Measurements from ENCODE around the gene NAA40.

Gene NAA40

DNA sequence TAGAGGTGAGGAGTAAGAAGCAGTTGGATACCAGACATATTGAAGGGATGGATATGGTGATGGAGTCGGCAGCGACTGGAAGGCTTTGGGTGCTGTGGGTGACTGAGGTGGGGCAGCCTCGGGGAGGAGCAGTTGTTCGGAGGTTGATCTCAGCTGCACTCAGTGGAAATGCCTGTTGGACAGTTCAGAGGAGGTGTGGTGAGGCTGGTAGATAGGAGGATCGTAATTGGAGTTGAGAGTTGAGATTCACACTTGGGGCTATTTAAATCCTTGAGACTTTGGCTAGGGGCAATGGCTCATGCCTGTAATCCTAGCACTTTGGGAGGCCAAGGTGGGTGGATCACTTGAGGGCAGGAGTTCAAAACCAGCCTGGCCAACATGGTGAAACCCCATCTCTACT is 54.3 kb downstream of the NAA40 start:
- no peak for DNase-seq

DNA sequence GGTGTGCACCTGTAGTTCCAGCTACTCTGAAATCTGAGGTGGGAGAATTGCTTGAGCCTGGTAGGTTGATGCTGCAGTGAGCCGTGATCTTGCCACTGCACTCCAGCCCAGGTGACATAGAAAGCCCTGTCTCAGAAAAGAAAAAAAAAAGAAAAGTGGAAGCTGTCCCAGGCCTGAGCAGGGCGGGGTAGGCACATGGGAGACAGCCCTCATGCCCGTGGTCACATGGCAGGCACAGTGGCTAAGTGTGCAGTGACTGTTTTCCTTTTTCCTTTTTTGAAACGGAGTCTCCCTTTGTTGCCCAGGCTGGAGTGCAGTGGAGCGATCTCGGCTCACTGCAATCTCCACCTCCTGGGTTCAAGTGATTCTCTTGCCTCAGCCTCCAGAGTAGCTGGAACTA is 55.2 kb downstream of the NAA40 start:
- DNase-seq = peak; percentile 42 to 47

DNA sequence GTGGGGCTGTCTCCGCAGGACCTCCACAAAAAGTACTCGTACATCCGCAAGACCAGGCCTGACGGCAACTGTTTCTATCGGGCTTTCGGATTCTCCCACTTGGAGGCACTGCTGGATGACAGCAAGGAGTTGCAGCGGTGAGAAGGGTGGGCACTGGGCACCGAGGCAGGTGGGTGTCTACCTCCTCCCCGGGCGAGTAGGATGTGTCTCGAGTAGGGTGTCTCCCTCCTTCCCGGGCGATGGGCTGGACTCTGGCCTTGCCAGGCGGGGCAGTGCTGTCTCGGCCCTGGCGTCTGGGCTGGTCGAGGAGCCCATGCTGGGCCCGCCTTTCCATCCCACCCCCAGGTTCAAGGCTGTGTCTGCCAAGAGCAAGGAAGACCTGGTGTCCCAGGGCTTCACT is 57.7 kb downstream of the NAA40 start:
- no peak for DNase-seq

DNA sequence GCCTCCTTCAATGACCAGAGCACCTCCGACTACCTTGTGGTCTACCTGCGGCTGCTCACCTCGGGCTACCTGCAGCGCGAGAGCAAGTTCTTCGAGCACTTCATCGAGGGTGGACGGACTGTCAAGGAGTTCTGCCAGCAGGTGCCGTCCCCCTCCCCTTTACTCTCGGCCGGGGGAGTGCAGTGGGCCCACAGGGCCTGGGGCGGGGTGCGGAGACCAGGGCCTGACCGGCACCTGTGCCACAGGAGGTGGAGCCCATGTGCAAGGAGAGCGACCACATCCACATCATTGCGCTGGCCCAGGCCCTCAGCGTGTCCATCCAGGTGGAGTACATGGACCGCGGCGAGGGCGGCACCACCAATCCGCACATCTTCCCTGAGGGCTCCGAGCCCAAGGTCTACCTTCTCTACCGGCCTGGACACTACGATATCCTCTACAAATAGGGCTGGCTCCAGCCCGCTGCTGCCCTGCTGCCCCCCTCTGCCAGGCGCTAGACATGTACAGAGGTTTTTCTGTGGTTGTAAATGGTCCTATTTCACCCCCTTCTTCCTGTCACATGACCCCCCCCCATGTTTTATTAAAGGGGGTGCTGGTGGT is 58.4 kb downstream of the NAA40 start:
- no peak for DNase-seq

DNA sequence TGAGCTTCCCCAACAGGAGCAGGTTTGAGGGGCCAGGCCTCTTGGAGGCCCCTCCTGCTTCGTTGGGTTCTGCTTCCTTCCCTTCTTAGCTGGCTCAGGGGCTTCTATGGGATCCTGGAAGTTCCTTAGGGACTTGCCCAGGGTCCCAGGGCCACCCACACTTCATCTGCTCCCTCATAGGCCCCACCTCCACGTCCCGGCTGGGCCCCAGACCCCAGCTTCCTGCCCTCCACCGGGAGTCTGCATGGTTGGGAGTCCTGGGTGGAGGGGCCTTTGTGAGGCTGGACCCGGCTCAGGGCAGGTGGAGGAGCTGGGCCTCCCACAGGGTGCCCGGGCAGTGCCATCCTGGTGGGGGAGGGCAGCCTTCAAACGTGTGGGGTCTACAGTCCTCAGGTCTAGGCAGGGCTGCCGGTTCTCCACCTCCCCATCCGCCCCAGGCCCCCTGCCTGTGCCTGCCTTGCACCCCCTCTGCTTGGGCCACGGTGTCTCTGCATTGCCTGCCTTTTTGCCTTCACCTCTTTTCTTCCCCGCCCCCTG is 59.1 kb downstream of the NAA40 start:
- no peak for DNase-seq

DNA sequence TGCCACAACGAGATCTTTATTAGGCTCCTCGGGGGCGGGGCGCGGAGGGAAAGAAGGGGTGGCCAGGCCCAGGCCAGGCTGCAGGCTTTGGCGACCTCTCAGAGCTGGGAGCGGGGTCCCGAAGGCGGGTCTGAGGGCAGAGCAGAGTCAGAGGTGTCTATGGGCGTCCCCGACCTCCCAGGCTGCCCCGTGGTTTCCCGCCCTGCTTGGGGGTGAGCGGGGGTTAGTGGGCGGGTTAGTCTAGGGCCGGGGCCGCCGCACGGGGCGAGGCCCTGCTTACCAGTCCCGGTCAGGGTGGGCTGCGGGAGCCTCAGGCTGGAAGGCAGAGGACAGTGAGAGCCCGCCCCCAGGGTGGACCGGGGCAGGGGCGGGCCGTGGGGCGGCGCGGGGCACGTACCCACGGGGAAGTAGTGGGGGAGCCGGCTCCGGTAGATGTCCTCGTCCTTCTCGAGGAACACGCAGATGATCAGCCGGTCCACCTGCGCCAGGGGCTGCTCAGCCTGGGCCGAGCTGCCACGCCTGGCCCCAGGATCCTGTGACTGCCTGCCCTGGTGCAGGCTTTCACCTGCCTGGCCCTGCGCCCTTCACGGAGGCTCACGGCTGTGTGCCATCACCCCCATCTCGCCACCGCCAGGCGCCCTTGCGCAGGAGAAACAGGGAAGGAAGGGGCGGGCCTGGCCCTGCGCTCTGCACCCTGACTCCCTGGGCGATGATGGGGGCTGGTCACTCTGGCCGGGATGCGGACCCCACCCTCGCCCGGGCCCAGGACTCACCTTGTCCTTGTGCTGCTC is 60.0 kb downstream of the NAA40 start:
- DNase-seq = peak in 1 of 2 donors; percentile 39

DNA sequence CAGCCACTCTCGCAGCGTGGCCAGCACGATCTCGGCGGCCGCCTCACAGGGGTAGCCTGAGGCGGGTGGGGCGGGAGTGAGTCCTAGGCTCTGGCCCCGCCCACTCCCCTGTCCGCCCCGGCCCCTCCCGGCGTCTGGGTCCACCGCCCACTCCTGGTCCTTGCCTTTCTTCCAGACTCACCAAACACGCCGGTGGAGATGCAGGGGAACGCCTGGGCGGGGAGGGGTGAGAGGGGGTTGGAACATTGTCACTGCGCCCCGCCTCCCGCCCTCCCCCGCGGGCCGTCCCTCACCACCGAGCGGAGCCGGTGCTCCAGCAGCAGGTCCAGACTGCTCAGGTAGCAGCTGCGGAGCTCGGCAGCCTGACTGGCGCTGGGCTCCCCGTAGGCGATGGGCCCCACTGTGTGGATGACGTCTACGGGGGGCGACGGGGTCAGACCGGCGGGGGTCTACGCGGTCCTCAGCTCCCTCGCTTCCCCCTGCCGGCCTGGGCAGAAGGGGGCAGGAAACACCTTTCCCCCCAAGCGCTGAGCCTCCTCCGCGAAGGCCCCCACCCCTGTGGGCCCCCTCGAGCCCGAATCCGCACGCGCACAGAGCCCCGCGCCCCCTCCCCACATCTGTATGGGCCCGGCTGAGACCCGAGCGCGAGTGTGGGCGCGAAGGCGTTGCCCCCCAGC is 60.7 kb downstream of the NAA40 start:
- DNase-seq = peak; percentile 44 to 48

DNA sequence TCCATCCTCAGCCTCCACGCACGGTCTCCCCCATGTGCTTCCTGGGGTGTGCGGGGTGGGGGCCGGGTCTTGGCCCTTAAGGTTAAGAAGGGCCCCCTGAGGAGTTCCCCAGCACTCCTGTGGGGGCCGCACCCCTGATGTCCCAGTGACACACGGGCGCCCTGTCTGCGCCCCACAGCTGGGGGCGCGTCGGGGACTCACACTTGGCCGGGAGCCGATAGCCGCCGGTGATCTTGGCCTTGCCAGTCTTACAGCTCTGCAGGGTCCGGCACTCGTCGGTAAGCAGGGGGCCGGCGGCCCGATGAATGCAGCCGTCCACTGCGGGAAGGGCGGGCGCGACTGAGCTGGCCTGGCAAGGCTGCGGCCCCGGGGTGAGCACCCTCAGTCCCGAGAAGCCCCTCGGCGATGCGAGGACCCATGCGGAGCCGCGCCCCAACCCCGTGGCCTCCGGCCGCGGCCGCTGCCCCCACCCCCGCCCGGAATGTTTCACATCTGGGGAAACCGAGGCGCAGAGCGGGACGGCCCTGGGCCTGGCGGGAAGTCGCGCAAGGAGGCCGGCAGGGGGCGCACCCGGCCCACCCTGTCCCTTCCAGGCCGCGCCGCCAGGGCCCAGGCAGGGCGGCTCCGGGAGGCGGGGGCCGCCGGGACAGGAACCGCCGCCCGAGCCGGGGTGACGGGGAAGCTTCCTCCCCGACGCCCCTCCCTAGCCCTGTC is 61.4 kb downstream of the NAA40 start:
- peak; percentile 56 to 85 for DNase-seq

DNA sequence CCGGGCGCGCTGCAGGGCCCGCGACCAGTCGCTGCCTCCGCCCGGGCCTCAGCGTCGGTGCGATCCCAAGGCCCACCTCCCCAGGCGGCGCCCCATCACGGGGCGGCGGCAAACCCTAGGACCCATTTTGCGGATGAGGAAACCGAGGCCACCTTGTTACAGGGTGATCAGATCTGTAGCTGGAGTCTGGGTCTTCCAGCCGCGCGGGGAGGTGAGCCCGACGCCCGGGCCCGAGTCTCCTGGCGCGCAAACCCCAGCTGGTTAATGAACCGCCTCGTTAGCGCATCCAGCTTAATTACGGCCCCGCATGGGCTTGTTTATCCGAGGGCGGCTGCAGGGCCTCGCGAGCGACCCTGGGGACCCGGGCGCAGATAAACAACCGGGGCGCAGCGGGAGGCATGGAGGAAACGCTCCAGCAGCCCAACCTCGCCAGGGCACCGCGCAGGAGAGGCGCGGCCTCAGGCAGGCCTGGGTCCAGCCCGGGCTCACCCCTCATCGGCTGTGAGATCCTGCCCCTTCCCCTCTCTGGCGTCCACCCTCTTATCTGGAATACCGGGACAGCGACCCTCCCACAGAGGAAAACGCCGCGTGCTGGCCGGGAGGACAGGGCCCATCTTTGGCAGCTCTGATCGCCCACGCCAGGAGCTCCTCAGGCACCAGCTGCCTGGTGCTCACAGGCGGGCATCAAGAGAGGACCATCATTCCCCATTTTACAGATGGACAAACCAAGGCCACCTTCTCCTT is 62.1 kb downstream of the NAA40 start:
- no peak for DNase-seq

DNA sequence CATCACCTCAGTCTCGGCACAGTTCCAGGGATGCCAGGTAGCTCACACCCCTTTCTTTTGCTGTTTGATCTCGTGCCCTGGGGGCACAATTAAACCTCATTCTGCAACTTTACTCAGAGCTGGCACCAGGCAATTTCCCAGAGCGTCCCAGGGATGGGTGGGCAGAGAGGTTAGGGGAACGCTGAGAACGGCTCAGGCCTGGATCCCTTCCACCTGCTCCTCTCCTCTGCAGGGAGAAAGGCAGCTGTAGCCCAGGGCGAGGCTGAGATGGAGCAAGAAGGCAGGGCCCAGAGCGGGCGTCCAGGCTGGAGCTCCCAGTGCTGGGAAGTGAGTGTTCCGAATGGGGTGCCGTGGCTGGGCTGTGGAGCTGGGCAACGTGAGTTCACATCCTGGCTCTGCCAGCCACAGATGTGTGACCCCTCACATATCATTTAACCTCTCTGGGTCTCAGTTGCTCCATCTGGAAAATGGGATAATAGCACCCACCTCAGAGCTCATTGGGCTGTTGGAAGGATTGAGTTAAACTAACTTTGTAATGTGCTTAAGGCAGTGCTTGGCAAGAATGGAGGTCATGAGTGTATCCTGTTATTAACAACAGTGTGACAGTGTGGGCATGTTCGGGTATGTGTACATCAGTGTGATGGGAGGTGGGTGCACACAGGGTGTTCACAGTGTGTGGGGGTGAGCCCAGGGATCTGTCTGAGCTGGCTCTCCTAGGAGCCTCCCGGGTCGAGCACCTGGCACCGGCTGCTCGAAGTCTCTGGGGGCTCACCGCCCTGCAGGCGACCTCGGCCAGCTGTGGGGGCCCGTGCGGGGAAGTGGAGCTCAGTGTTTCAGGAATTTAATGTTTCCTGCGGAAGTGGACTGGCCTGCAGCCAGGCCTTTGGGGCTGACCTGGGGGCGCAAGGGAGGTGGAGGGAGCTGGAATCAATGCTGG is 63.0 kb downstream of the NAA40 start:
- peak in 1 of 2 donors; percentile 15 for DNase-seq

DNA sequence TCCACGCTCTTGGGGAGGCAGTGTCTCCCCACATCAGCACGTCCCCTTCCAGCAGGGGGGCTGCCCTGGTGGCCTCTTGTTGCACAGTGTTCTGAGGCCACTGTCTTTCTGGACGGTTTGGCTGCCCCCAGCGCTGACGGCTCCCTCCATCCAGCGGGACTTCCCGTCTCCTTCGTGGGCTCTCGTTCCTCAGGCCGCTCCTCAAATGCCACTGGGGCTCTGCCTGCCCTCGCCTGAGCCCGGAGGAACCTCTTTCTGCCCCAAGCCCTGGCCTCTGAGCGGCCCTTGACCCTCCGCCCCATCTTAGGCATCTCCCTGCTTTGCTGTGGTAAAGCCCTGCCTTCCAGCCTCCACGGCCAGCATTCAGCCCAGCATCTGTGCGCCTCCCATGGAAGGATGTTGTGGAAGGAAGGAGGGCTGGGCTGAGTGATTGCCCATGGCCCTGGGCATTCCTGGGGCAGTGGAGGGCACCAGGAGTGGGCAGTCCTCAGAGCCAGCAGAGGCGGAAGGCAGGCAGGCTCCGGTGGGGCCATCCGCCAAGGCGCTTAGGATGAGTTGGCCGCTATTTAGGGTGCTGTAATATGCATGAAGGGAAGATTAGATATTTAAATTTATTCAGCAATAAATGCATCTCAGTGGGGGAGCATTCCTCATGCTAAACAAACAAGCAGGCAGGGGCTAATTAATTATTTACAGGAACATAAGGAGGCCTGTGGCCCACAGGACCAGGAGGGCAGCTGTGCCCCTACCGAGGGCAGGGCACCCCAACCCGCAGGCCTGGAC is 65.2 kb downstream of the NAA40 start:
- DNase-seq = no peak

DNA sequence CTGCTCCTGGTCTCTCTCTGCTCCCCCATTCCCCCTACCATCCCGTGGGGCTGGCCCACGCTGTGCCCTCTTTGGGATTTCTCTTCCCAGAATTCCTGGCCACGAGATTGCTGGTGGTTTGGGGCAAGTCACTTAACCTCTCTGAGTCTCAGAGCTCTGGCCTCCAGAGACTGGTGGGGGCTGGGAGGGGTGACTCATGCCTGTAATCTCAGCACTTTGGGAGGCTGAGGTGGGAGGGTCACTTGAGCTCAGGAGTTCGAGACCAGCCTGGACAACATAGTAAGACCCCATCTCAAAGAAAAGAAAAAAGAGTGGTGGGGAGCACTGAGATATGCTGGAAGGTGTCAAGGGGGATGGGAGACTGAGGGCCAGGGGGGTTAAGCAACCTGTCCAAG is 65.8 kb downstream of the NAA40 start:
- DNase-seq = no peak

DNA sequence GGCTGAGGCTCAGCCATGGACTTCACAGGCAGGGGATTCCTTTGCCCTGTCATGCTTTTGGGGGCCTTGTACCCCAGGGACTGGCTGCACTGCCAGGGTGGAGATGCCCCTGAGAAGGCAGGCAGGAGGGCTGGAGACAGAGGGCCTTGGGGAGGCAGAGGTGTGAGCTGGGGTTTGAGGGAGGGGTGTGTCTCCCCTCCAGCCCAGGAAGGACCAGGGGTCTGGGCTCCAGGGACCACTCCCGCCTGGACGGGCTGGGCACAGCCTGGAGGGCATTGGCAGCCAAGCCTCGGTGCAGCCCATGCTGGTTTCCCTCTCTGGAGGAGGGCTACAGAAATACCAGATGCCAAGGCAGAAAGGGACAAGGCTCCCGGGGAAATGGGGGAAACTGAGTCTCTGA is 66.9 kb downstream of the NAA40 start:
- no peak for DNase-seq

DNA sequence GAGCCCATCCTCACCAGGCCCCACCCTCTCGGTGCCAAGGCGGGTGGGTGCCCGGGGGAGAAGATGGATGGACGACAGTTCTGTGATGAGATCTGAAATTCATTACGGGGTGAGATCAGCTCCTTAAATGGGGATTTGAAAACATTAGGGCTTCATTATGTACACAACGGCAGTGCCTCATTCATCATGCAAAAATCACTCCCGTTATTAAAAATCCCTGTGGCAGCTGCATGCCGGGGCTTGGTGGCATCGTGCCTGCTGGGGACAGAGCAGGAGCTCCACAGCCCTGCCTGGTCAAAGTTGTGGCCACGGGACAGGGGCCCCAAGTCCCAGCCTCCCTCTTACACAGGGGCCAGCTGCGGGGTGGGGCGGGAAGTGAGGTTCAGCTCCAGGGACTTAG is 67.6 kb downstream of the NAA40 start:
- DNase-seq = no peak

Data from inflammatory macrophage treated with lipopolysaccharide for 1 hour (primary cell).